ENCODE results near the gene MAGEF1.

Gene MAGEF1

GRCh38 chr3:184713521-184713920, 1.7 kb upstream of the MAGEF1 start:
- ATAC-seq = no peak
- TF ChIP-seq PPARA (CRISPR knock-in tag; IDR thresholded peaks at IDR 0.05; ENCODE audit: borderline replicate concordance) = no peak
- TF ChIP-seq ARNTL (CRISPR knock-in tag; IDR thresholded peaks at IDR 0.05; ENCODE audit: borderline replicate concordance, low read depth) = no peak
- TF ChIP-seq ESRRG (CRISPR knock-in tag; IDR thresholded peaks at IDR 0.05) = no peak
- no peak for TF ChIP-seq RARB (CRISPR knock-in tag; IDR thresholded peaks at IDR 0.05)
- TF ChIP-seq ISL1 (CRISPR knock-in tag; IDR thresholded peaks at IDR 0.05) = no peak
- no peak for TF ChIP-seq ZC3H10 (CRISPR knock-in tag; IDR thresholded peaks at IDR 0.05)

- TF ChIP-seq ZFP3 (CRISPR knock-in tag; IDR thresholded peaks at IDR 0.05) (no peak), POU6F1 (CRISPR knock-in tag; IDR thresholded peaks at IDR 0.05; ENCODE audit: borderline replicate concordance, low read depth) (no peak), ZNF565 (CRISPR knock-in tag; conservative IDR thresholded peaks at IDR 0.05; ENCODE audit: low read depth) (no peak), BACH2 (CRISPR knock-in tag; IDR thresholded peaks at IDR 0.05; ENCODE audit: borderline replicate concordance) (no peak), PATZ1 (CRISPR knock-in tag; IDR thresholded peaks at IDR 0.05; ENCODE audit: borderline replicate concordance) (no peak), GLIS3 (CRISPR knock-in tag; IDR thresholded peaks at IDR 0.05) (no peak), CSRNP3 (CRISPR knock-in tag; IDR thresholded peaks at IDR 0.05) (no peak), PPARA (CRISPR knock-in tag; IDR thresholded peaks at IDR 0.05; ENCODE audit: borderline replicate concordance) (no peak), TOX (CRISPR knock-in tag; IDR thresholded peaks at IDR 0.05; ENCODE audit: borderline replicate concordance) (no peak), ZNF70 (CRISPR knock-in tag; IDR thresholded peaks at IDR 0.05) (no peak), CSDC2 (CRISPR knock-in tag; IDR thresholded peaks at IDR 0.05) (no peak), ZFP30 (CRISPR knock-in tag; IDR thresholded peaks at IDR 0.05) (no peak), SNAI2 (CRISPR knock-in tag; IDR thresholded peaks at IDR 0.05) (no peak), TCF4 (CRISPR knock-in tag; IDR thresholded peaks at IDR 0.05; ENCODE audit: borderline replicate concordance) (no peak), ISL1 (CRISPR knock-in tag; IDR thresholded peaks at IDR 0.05) (no peak)
- no peak for ATAC-seq
These were observed 1.1 kb upstream of the MAGEF1 start for GRCh38 chr3:184713040-184713355.

- TF ChIP-seq ZFP30 (CRISPR knock-in tag; IDR thresholded peaks at IDR 0.05) (no peak), BACH2 (CRISPR knock-in tag; IDR thresholded peaks at IDR 0.05; ENCODE audit: borderline replicate concordance) (no peak), ZNF70 (CRISPR knock-in tag; IDR thresholded peaks at IDR 0.05) (no peak), CREB5 (CRISPR knock-in tag; IDR thresholded peaks at IDR 0.05; ENCODE audit: low read depth) (no peak), TCF4 (CRISPR knock-in tag; IDR thresholded peaks at IDR 0.05; ENCODE audit: borderline replicate concordance) (no peak), ZNF565 (CRISPR knock-in tag; conservative IDR thresholded peaks at IDR 0.05; ENCODE audit: low read depth) (no peak), CSRNP3 (CRISPR knock-in tag; IDR thresholded peaks at IDR 0.05) (no peak), TOX (CRISPR knock-in tag; IDR thresholded peaks at IDR 0.05; ENCODE audit: borderline replicate concordance) (no peak), GLIS3 (CRISPR knock-in tag; IDR thresholded peaks at IDR 0.05) (no peak), SNAI2 (CRISPR knock-in tag; IDR thresholded peaks at IDR 0.05) (no peak), ZFP3 (CRISPR knock-in tag; IDR thresholded peaks at IDR 0.05) (no peak), RARB (CRISPR knock-in tag; IDR thresholded peaks at IDR 0.05) (no peak), PATZ1 (CRISPR knock-in tag; IDR thresholded peaks at IDR 0.05; ENCODE audit: borderline replicate concordance) (no peak), TSHZ2 (CRISPR knock-in tag; IDR thresholded peaks at IDR 0.05) (no peak), ESRRG (CRISPR knock-in tag; IDR thresholded peaks at IDR 0.05) (no peak)
- ATAC-seq = no peak
These were observed 580 bp upstream of the MAGEF1 start for GRCh38 chr3:184712248-184713039.
